K562 (cell line): Measurements from ENCODE around the gene ACTN4. TPM values are rescaled to one million over a fixed set of nuclear protein-coding genes. Genes with fewer than 3 reads are reported as not detected.
A peak's percentile ranks its signal among the peaks of the same experiment; 100 is the strongest.
"Not testable (repeated sequence)": the region's sequence is repeated elsewhere in the genome, so short reads cannot be mapped to it uniquely, and the experiment has no call there.

Experiments used
- ATAC-seq: fragments of 200-7000 bp; cut with Tn5 transposase; 3 replicates; pipeline ENCODE4 v1.9.1; 2020; ENCODE audit warnings: moderate library complexity
- BruUV-seq: library from RNA; stranded (reverse); fragments of 400-500 nt; replicated peaks from 2 replicates; lab custom pipeline; 2021; lab: Mats Ljungman, UMichigan
- CTCF ChIA-PET: fragments of 300-600 bp; formaldehyde crosslinking; extraction: SDS; loops from one replicate; lab custom pipeline; 2021; ENCODE audit warnings: low intra/inter-chr PET ratio; lab: Yijun Ruan, JAX
- POLR2A ChIA-PET: fragments of 300-600, 350-650 bp; sonication (Branson Sonifier 250); formaldehyde crosslinking; extraction: SDS; loops from one replicate; lab custom pipeline; 2021; ENCODE audit warnings: antibody characterized with exemption, inconsistent platforms; lab: Yijun Ruan, JAX
- DNase-seq, 4 experiments: peaks; one replicate each; pipeline versions ENCODE4 v3.0.0 to v3.0.0-alpha.2; 2011 to 2018; ENCODE audit warnings: low spot score in 3 of 4, mixed read lengths in 3 of 4; ENCODE audit errors: extremely low read depth in 1 of 4
- FAIRE-seq: peaks from 2 replicates; lab custom pipeline; 2011; peaks lifted over from hg19 to GRCh38; lab: Jason Lieb, UNC
- H2AFZ ChIP-seq: 2 replicates; pipeline ENCODE4 v1.6.0; 2011; ENCODE audit warnings: low read depth, low read length, control low read depth, inconsistent platforms
- H3K27ac ChIP-seq: fragments of 200-600 bp; 3 replicates; pipeline ENCODE4 v1.8.0; 2011; ENCODE audit warnings: low read depth, mild to moderate bottlenecking, control low read depth, inconsistent platforms, low read length, moderate library complexity, mixed read lengths; ENCODE audit errors: extremely low read depth
- H3K27me3 ChIP-seq, 2 experiments: fragments of 300-600 bp in 1 of 2; 2 replicates in 1 of 2; 3 replicates in 1 of 2; pipeline versions ENCODE4 v1.6.0 to v1.8.0; 2011; ENCODE audit warnings: inconsistent platforms in 2 of 2, low read length in 2 of 2, mild to moderate bottlenecking in 1 of 2, mixed read lengths in 1 of 2, moderate library complexity in 1 of 2; ENCODE audit not compliant: control insufficient read depth in 2 of 2, insufficient read depth in 2 of 2
- H3K36me3 ChIP-seq: fragments of 300-600 bp; 3 replicates; pipeline ENCODE4 v1.8.0; 2011; ENCODE audit warnings: mild to moderate bottlenecking, low read length, inconsistent platforms; ENCODE audit not compliant: control insufficient read depth, insufficient read depth
- H3K4me1 ChIP-seq, 2 experiments: fragments of 200-600 bp in 1 of 2; replicated peaks in 1 of 2; 2 replicates in 1 of 2; 3 replicates in 1 of 2; pipeline versions ENCODE4 v1.5.1 to v1.8.0; 2011; ENCODE audit warnings: inconsistent platforms in 2 of 2, low read length in 2 of 2, mild to moderate bottlenecking in 1 of 2, mixed read lengths in 1 of 2, moderate library complexity in 1 of 2; ENCODE audit not compliant: control insufficient read depth in 2 of 2, insufficient read depth in 2 of 2
- H3K4me2 ChIP-seq: 2 replicates; pipeline ENCODE4 v1.6.1; 2011; ENCODE audit warnings: low read length, control low read depth, inconsistent platforms, mixed read lengths; ENCODE audit not compliant: insufficient read depth
- H3K4me3 ChIP-seq: fragments of 200-600 bp; sonication (generic), shearing (Covaris generic); 2 replicates; pipeline ENCODE4 v1.5.1; 2016; ENCODE audit warnings: control low read depth, inconsistent platforms
- H3K79me2 ChIP-seq: fragments of 200-600 bp; 3 replicates; pipeline ENCODE4 v1.8.0; 2011; ENCODE audit warnings: low read length, inconsistent platforms; ENCODE audit not compliant: control insufficient read depth, insufficient read depth
- H3K9ac ChIP-seq, 2 experiments: 2 replicates each; pipeline versions ENCODE4 v1.6.0 to v1.6.1; 2011; ENCODE audit warnings: low read depth in 2 of 2, low read length in 2 of 2, control low read depth in 1 of 2, inconsistent platforms in 1 of 2, mild to moderate bottlenecking in 1 of 2, mixed read lengths in 1 of 2; ENCODE audit not compliant: insufficient read depth in 1 of 2
- H3K9me1 ChIP-seq: one replicate; pipeline ENCODE4 v1.6.0; 2011; ENCODE audit warnings: inconsistent platforms, mild to moderate bottlenecking, low read length, moderate library complexity; ENCODE audit not compliant: control insufficient read depth, insufficient read depth
- H3K9me3 ChIP-seq: replicated peaks from 2 replicates; pipeline ENCODE4 v1.5.1; 2011; ENCODE audit warnings: low read depth, low read length, inconsistent platforms; ENCODE audit not compliant: control insufficient read depth, insufficient read depth
- H4K20me1 ChIP-seq: replicated peaks from 2 replicates; pipeline ENCODE4 v1.6.1; 2011; ENCODE audit warnings: low read length, inconsistent platforms, mixed read lengths; ENCODE audit not compliant: control insufficient read depth, insufficient read depth
- FOXK2 ChIP-seq, 2 experiments: fragments of 450-650 bp; IDR thresholded peaks in 1 of 2; conservative IDR thresholded peaks in 1 of 2; 2 replicates each; pipeline ENCODE4 v1.6.1; 2016; ENCODE audit warnings: low read depth in 2 of 2, mild to moderate bottlenecking in 1 of 2
- L3MBTL2 ChIP-seq: fragments of 450-650 bp; IDR thresholded peaks from 2 replicates; pipeline ENCODE4 v1.6.1; 2016; ENCODE audit warnings: mild to moderate bottlenecking, moderate library complexity
- MGA ChIP-seq: fragments of 450-650 bp; IDR thresholded peaks from 2 replicates; pipeline ENCODE4 v1.6.1; 2016; ENCODE audit warnings: mild to moderate bottlenecking, moderate library complexity
- ZNF316 ChIP-seq: fragments of 450-650 bp; IDR thresholded peaks from 2 replicates; pipeline ENCODE4 v1.6.1; 2016
- ZNF592 ChIP-seq: fragments of 450-650 bp; IDR thresholded peaks from 2 replicates; pipeline ENCODE4 v1.6.1; 2017; ENCODE audit warnings: antibody characterized with exemption, mild to moderate bottlenecking
- WGBS: fragments of 100-300 bp; shearing (Covaris generic); methylation state at CpG from one replicate; pipeline ENCODE4 v1.1.6; 2016; ENCODE audit warnings: low coverage, mixed read lengths; ENCODE audit not compliant: insufficient coverage; ENCODE audit errors: missing lambda C conversion rate; 5-methylcytosine and 5-hydroxymethylcytosine counted together
- in situ Hi-C: fragments of 300-500 bp; cut with MboI; formaldehyde crosslinking; loops from 4 replicates; pipeline ENCODE4 v1.15.0; 2018; ENCODE audit warnings: inconsistent platforms, mixed read lengths
- intact Hi-C: fragments of 100-400 bp; cut with micrococcal nuclease; formaldehyde crosslinking; loops from 2 replicates; pipeline ENCODE4 v1.14.2; 2022
- polyA plus RNA-seq, 8 experiments: library from polyadenylated mRNA; depleted of rRNA in 4 of 8; stranded (reverse) in 5 of 8; unstranded in 3 of 8; fragments of >200 nt; fragmentation: Nextera tagmentation in 2 of 8; fragmentation: Illumina TruSeq in 1 of 8; extraction: Ambion mirVana in 2 of 8; extraction: Trizol in 1 of 8; gene quantifications; 2 replicates each; pipeline versions ENCODE4 v1.2.1 to v1.2.3, GENCODE V29; 2011 to 2014; ENCODE audit warnings: inconsistent platforms in 1 of 8, missing spikeins in 1 of 8
- total RNA-seq, 7 experiments: library from RNA; depleted of rRNA in 6 of 7; stranded (reverse); fragments of >200 nt in 6 of 7; fragmentation: Illumina TruSeq in 2 of 7; extraction: Trizol in 2 of 7; gene quantifications; 2 replicates each; pipeline versions ENCODE4 v1.2.1 to v1.2.3, GENCODE V29; 2011 to 2021; ENCODE audit warnings: low replicate concordance in 1 of 7

ACTN4 gene
- total and polyA plus RNA-seq, 9 of the 15 experiments (the other 6 are each of a cell fraction or from before 2014, with no cell fraction given), result 3.1 to 385 (median 125) TPM

- BruUV-seq, H4K20me1 ChIP-seq, FAIRE-seq, in situ Hi-C loops, POLR2A ChIA-PET, H3K79me2 ChIP-seq, H3K9me3 ChIP-seq, ATAC-seq, H3K9me1 ChIP-seq, CTCF ChIA-PET, H3K9ac ChIP-seq, H3K4me2 ChIP-seq, intact Hi-C loops, H3K27ac ChIP-seq, H3K27me3 ChIP-seq, DNase-seq, H3K4me3 ChIP-seq, H3K36me3 ChIP-seq: not testable (repeated sequence)
- Histone ChIP-seq H3K4me1 (peaks cover 0 to 14% of the 10 kb centered on the region in 2 experiments; a peak in 3 of 5 replicates), H2AFZ (peak overlapping the region; percentile 66)
- WGBS, result 22% methylated on average over 1 of the region's 2 CpGs
- TF ChIP-seq FOXK2 (conservative IDR thresholded peaks at IDR 0.05 in 1 of 2, IDR thresholded peaks at IDR 0.05 in 1 of 2; ENCODE audit: low read depth in 2 of 2), result peak in 1 of 2 experiments; percentile 58; a peak in 2 of 4 replicates
- peak; percentile 34; the same call in 1 of the 2 replicates for TF ChIP-seq L3MBTL2
- TF ChIP-seq MGA, result peak; percentile 31; the same call in 1 of the 2 replicates
- peak; percentile 50 for TF ChIP-seq ZNF316
- TF ChIP-seq ZNF592, result 0 out of 2 replicates have a peak, but pooled peaks have one; percentile 21
Observed at GRCh38 chr19:38754196-38754595, 106.7 kb downstream of the ACTN4 start.
